HepG2 (cell line): ENCODE results near the gene PRKAR1B.

Experiments used
- ATF7-NPFF ChIP-seq: sonication (generic); formaldehyde crosslinking; IDR thresholded peaks from 2 replicates; pipeline ENCODE4 v1.8.1; 2023; ENCODE audit warnings: mild to moderate bottlenecking, low read depth, missing genetic modification reagents, moderate library complexity
- MEIS1 ChIP-seq: sonication (generic); formaldehyde crosslinking; IDR thresholded peaks from 2 replicates; pipeline ENCODE4 v1.9.0; 2021; ENCODE audit warnings: mild to moderate bottlenecking, missing genetic modification reagents, moderate library complexity, borderline replicate concordance
- POLR2A ChIP-seq, 2 experiments: IDR thresholded peaks; 2 replicates each; pipeline ENCODE4 v1.6.1; 2011; ENCODE audit warnings: low read depth in 2 of 2, low read length in 2 of 2, mild to moderate bottlenecking in 1 of 2, moderate library complexity in 1 of 2; ENCODE audit not compliant: insufficient read depth in 1 of 2
- ZNF670 ChIP-seq: sonication (generic); formaldehyde crosslinking; IDR thresholded peaks from 2 replicates; pipeline ENCODE4 v1.8.0; 2022; ENCODE audit warnings: mild to moderate bottlenecking, missing genetic modification reagents, borderline replicate concordance

DNA sequence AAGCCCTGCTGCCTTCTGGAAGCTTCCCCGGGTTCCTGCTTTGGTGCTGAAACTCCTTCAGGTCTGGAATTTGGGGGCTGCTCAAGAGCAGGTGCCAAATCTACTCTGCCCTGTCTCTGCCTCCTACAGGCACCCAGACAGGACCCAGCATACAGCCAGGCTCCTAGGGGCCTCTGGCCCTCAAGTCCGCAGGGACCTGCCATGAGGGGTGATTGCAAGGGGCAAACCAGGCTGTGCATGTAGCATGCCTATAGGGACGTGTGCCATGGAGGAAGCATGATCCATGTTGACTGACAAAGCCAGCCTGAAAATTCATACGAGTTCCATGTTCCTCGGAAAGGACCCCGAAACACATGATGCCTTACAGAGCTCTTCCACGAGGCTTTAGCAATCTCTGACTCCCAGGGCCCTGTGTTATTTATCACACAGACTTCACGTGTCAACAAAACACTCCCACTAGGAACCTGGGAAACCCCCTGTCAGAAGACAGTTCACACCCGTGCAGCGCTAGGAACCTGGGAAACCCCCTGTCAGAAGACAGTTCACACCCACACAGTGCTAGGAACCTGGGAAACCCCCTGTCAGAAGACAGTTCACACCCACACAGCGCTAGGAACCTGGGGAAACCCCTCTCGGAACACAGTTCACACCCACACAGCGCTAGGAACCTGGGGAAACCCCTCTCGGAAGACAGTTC is 75.9 kb downstream of the PRKAR1B start:
- TF ChIP-seq ZNF670 (CRISPR knock-in tag), result no peak
- TF ChIP-seq MEIS1 (CRISPR knock-in tag), result no peak
- TF ChIP-seq ATF7-NPFF (CRISPR knock-in tag), result no peak
- no peak for TF ChIP-seq POLR2A (IDR thresholded peaks at IDR 0.05; ENCODE audit: insufficient read depth in 1 of 2, low read depth in 2 of 2, low read length in 2 of 2)
